K562 (cell line): Measurements from ENCODE around the gene PACRG. TPM values are rescaled to one million over a fixed set of nuclear protein-coding genes. Genes with fewer than 3 reads are reported as not detected.

ENCODE experiments used
- ATAC-seq: fragments of 200-7000 bp; cut with Tn5 transposase; 3 replicates; pipeline ENCODE4 v1.9.1; 2020; ENCODE audit warnings: moderate library complexity
- BruUV-seq: library from RNA; stranded (reverse); fragments of 400-500 nt; replicated peaks from 2 replicates; lab custom pipeline; 2021; lab: Mats Ljungman, UMichigan
- CTCF ChIA-PET: fragments of 300-600 bp; formaldehyde crosslinking; extraction: SDS; loops from one replicate; lab custom pipeline; 2021; ENCODE audit warnings: low intra/inter-chr PET ratio; lab: Yijun Ruan, JAX
- POLR2A ChIA-PET: fragments of 300-600, 350-650 bp; sonication (Branson Sonifier 250); formaldehyde crosslinking; extraction: SDS; loops from one replicate; lab custom pipeline; 2021; ENCODE audit warnings: antibody characterized with exemption, inconsistent platforms; lab: Yijun Ruan, JAX
- DNase-seq, 4 experiments: peaks; one replicate each; pipeline versions ENCODE4 v3.0.0 to v3.0.0-alpha.2; 2011 to 2018; ENCODE audit warnings: low spot score in 3 of 4, mixed read lengths in 3 of 4; ENCODE audit errors: extremely low read depth in 1 of 4
- FAIRE-seq: peaks from 2 replicates; lab custom pipeline; 2011; peaks lifted over from hg19 to GRCh38; lab: Jason Lieb, UNC
- H2AFZ ChIP-seq: 2 replicates; pipeline ENCODE4 v1.6.0; 2011; ENCODE audit warnings: low read depth, low read length, control low read depth, inconsistent platforms
- H3K27ac ChIP-seq: fragments of 200-600 bp; 3 replicates; pipeline ENCODE4 v1.8.0; 2011; ENCODE audit warnings: low read depth, mild to moderate bottlenecking, control low read depth, inconsistent platforms, low read length, moderate library complexity, mixed read lengths; ENCODE audit errors: extremely low read depth
- H3K27me3 ChIP-seq, 2 experiments: fragments of 300-600 bp in 1 of 2; 2 replicates in 1 of 2; 3 replicates in 1 of 2; pipeline versions ENCODE4 v1.6.0 to v1.8.0; 2011; ENCODE audit warnings: inconsistent platforms in 2 of 2, low read length in 2 of 2, mild to moderate bottlenecking in 1 of 2, mixed read lengths in 1 of 2, moderate library complexity in 1 of 2; ENCODE audit not compliant: control insufficient read depth in 2 of 2, insufficient read depth in 2 of 2
- H3K36me3 ChIP-seq: fragments of 300-600 bp; 3 replicates; pipeline ENCODE4 v1.8.0; 2011; ENCODE audit warnings: mild to moderate bottlenecking, low read length, inconsistent platforms; ENCODE audit not compliant: control insufficient read depth, insufficient read depth
- H3K4me1 ChIP-seq, 2 experiments: fragments of 200-600 bp in 1 of 2; replicated peaks in 1 of 2; 2 replicates in 1 of 2; 3 replicates in 1 of 2; pipeline versions ENCODE4 v1.5.1 to v1.8.0; 2011; ENCODE audit warnings: inconsistent platforms in 2 of 2, low read length in 2 of 2, mild to moderate bottlenecking in 1 of 2, mixed read lengths in 1 of 2, moderate library complexity in 1 of 2; ENCODE audit not compliant: control insufficient read depth in 2 of 2, insufficient read depth in 2 of 2
- H3K4me2 ChIP-seq: 2 replicates; pipeline ENCODE4 v1.6.1; 2011; ENCODE audit warnings: low read length, control low read depth, inconsistent platforms, mixed read lengths; ENCODE audit not compliant: insufficient read depth
- H3K4me3 ChIP-seq: fragments of 200-600 bp; sonication (generic), shearing (Covaris generic); 2 replicates; pipeline ENCODE4 v1.5.1; 2016; ENCODE audit warnings: control low read depth, inconsistent platforms
- H3K79me2 ChIP-seq: fragments of 200-600 bp; 3 replicates; pipeline ENCODE4 v1.8.0; 2011; ENCODE audit warnings: low read length, inconsistent platforms; ENCODE audit not compliant: control insufficient read depth, insufficient read depth
- H3K9ac ChIP-seq, 2 experiments: 2 replicates each; pipeline versions ENCODE4 v1.6.0 to v1.6.1; 2011; ENCODE audit warnings: low read depth in 2 of 2, low read length in 2 of 2, control low read depth in 1 of 2, inconsistent platforms in 1 of 2, mild to moderate bottlenecking in 1 of 2, mixed read lengths in 1 of 2; ENCODE audit not compliant: insufficient read depth in 1 of 2
- H3K9me1 ChIP-seq: one replicate; pipeline ENCODE4 v1.6.0; 2011; ENCODE audit warnings: inconsistent platforms, mild to moderate bottlenecking, low read length, moderate library complexity; ENCODE audit not compliant: control insufficient read depth, insufficient read depth
- H3K9me3 ChIP-seq: replicated peaks from 2 replicates; pipeline ENCODE4 v1.5.1; 2011; ENCODE audit warnings: low read depth, low read length, inconsistent platforms; ENCODE audit not compliant: control insufficient read depth, insufficient read depth
- H4K20me1 ChIP-seq: replicated peaks from 2 replicates; pipeline ENCODE4 v1.6.1; 2011; ENCODE audit warnings: low read length, inconsistent platforms, mixed read lengths; ENCODE audit not compliant: control insufficient read depth, insufficient read depth
- BRD9 ChIP-seq: fragments of 450-650 bp; IDR thresholded peaks from 2 replicates; pipeline ENCODE4 v1.6.1; 2018; ENCODE audit warnings: low read depth; ENCODE audit not compliant: partially characterized antibody
- E4F1 ChIP-seq: fragments of 250-450 bp; sonication (Bioruptor Pico); IDR thresholded peaks from 2 replicates; pipeline ENCODE4 v1.5.0; 2021; ENCODE audit warnings: mild to moderate bottlenecking, borderline replicate concordance
- HDAC1 ChIP-seq, 2 experiments: fragments of 450-650 bp; IDR thresholded peaks; 2 replicates each; pipeline ENCODE4 v1.6.1; 2016 to 2017; ENCODE audit warnings: inconsistent platforms in 1 of 2, mild to moderate bottlenecking in 1 of 2, moderate library complexity in 1 of 2
- HEY1 ChIP-seq: fragments of 250-450 bp; sonication (Bioruptor Pico); IDR thresholded peaks from 2 replicates; pipeline ENCODE4 v1.5.0; 2020; ENCODE audit warnings: mild to moderate bottlenecking, moderate library complexity, borderline replicate concordance
- KLF6 ChIP-seq: fragments of 250-450 bp; sonication (Bioruptor Pico); IDR thresholded peaks from 2 replicates; pipeline ENCODE4 v1.4.0; 2020; ENCODE audit warnings: mild to moderate bottlenecking, moderate library complexity, borderline replicate concordance
- MIER1 ChIP-seq: fragments of 450-650 bp; IDR thresholded peaks from 2 replicates; pipeline ENCODE4 v1.6.1; 2016; ENCODE audit warnings: antibody characterized with exemption, mild to moderate bottlenecking, low read depth
- NUFIP1 ChIP-seq: fragments of 450-650 bp; IDR thresholded peaks from 2 replicates; pipeline ENCODE4 v1.6.1; 2018; ENCODE audit not compliant: partially characterized antibody
- RBBP5 ChIP-seq: fragments of 200-600 bp; sonication (generic); IDR thresholded peaks from 2 replicates; pipeline ENCODE4 v1.6.1; 2012; ENCODE audit warnings: borderline replicate concordance, mild to moderate bottlenecking, low read length, control low read depth, inconsistent platforms; ENCODE audit not compliant: insufficient read depth, poor library complexity, severe bottlenecking
- RBM34 ChIP-seq: fragments of 200-400 bp; formaldehyde crosslinking; IDR thresholded peaks from 2 replicates; pipeline ENCODE4 v1.6.1; 2018; ENCODE audit warnings: low read length, borderline replicate concordance; ENCODE audit not compliant: insufficient read depth
- SIN3A ChIP-seq, 2 experiments: fragments of 150-350 bp in 1 of 2; IDR thresholded peaks; 2 replicates each; pipeline ENCODE4 v1.6.1; 2011 to 2016; ENCODE audit warnings: borderline replicate concordance in 2 of 2, low read depth in 2 of 2, low read length in 2 of 2, mild to moderate bottlenecking in 2 of 2, moderate library complexity in 2 of 2; ENCODE audit not compliant: control insufficient read depth in 1 of 2
- SPI1 ChIP-seq: IDR thresholded peaks from 2 replicates; pipeline ENCODE4 v1.6.1; 2011; ENCODE audit warnings: low read depth, low read length, control low read depth, borderline replicate concordance
- SREBF1 ChIP-seq: fragments of 150-350 bp; IDR thresholded peaks from 2 replicates; pipeline ENCODE4 v1.6.1; 2014; ENCODE audit warnings: antibody characterized with exemption, low read depth, low read length, borderline replicate concordance
- TFE3 ChIP-seq: fragments of 450-650 bp; formaldehyde crosslinking; IDR thresholded peaks from 2 replicates; pipeline ENCODE4 v1.4.0; 2020; ENCODE audit warnings: mild to moderate bottlenecking, mixed read lengths
- TGIF2 ChIP-seq: sonication (generic); formaldehyde crosslinking; IDR thresholded peaks from 2 replicates; pipeline ENCODE4 v1.8.1; 2022; ENCODE audit warnings: mild to moderate bottlenecking, missing genetic modification reagents, moderate library complexity
- TRIM24 ChIP-seq, 2 experiments: fragments of 450-650 bp; IDR thresholded peaks; 2 replicates each; pipeline ENCODE4 v1.6.1; 2016
- XRCC4 ChIP-seq: IDR thresholded peaks from one replicate; pipeline ENCODE4 v1.6.1; 2011; ENCODE audit not compliant: insufficient read depth, insufficient read length; ENCODE audit errors: extremely low read depth
- YBX1 ChIP-seq: fragments of 450-650 bp; IDR thresholded peaks from 2 replicates; pipeline ENCODE4 v1.7.1; 2016; ENCODE audit warnings: mild to moderate bottlenecking
- ZKSCAN3 ChIP-seq: fragments of 250-450 bp; sonication (Bioruptor Pico); IDR thresholded peaks from 2 replicates; pipeline ENCODE4 v1.4.0; 2020
- ZNF780A ChIP-seq: fragments of 250-450 bp; sonication (Bioruptor Pico); IDR thresholded peaks from 2 replicates; pipeline ENCODE4 v1.5.0; 2021; ENCODE audit warnings: mild to moderate bottlenecking
- WGBS: fragments of 100-300 bp; shearing (Covaris generic); methylation state at CpG from one replicate; pipeline ENCODE4 v1.1.6; 2016; ENCODE audit warnings: low coverage, mixed read lengths; ENCODE audit not compliant: insufficient coverage; ENCODE audit errors: missing lambda C conversion rate; 5-methylcytosine and 5-hydroxymethylcytosine counted together
- in situ Hi-C: fragments of 300-500 bp; cut with MboI; formaldehyde crosslinking; loops from 4 replicates; pipeline ENCODE4 v1.15.0; 2018; ENCODE audit warnings: inconsistent platforms, mixed read lengths
- intact Hi-C: fragments of 100-400 bp; cut with micrococcal nuclease; formaldehyde crosslinking; loops from 2 replicates; pipeline ENCODE4 v1.14.2; 2022
- polyA plus RNA-seq, 8 experiments: library from polyadenylated mRNA; depleted of rRNA in 4 of 8; stranded (reverse) in 5 of 8; unstranded in 3 of 8; fragments of >200 nt; fragmentation: Nextera tagmentation in 2 of 8; fragmentation: Illumina TruSeq in 1 of 8; extraction: Ambion mirVana in 2 of 8; extraction: Trizol in 1 of 8; gene quantifications; 2 replicates each; pipeline versions ENCODE4 v1.2.1 to v1.2.3, GENCODE V29; 2011 to 2014; ENCODE audit warnings: inconsistent platforms in 1 of 8, missing spikeins in 1 of 8
- total RNA-seq, 7 experiments: library from RNA; depleted of rRNA in 6 of 7; stranded (reverse); fragments of >200 nt in 6 of 7; fragmentation: Illumina TruSeq in 2 of 7; extraction: Trizol in 2 of 7; gene quantifications; 2 replicates each; pipeline versions ENCODE4 v1.2.1 to v1.2.3, GENCODE V29; 2011 to 2021; ENCODE audit warnings: low replicate concordance in 1 of 7

The PACRG gene
- total and polyA plus RNA-seq, 9 of the 15 experiments (the other 6 are each of a cell fraction or from before 2014, with no cell fraction given) = 0.04 TPM; not detected in 8

- no peak for DNase-seq
- in situ Hi-C loops = no loop called here
- Histone ChIP-seq H3K4me1 (no peaks in the 10 kb centered on the region), H3K36me3 (no peaks in the 10 kb centered on the region), H3K4me2 (no peak overlapping the region), H3K9ac (no peak overlapping the region), H3K79me2 (no peaks in the 10 kb centered on the region), H4K20me1 (no peaks in the 10 kb centered on the region), H3K4me3 (no peak overlapping the region), H2AFZ (no peak overlapping the region), H3K9me1 (no peaks in the 10 kb centered on the region), H3K27ac (no peak overlapping the region), H3K9me3 (no peaks in the 10 kb centered on the region), H3K27me3 (peaks cover 45 to 46% of the 10 kb centered on the region in 2 experiments)
- no peak for FAIRE-seq
- 2% methylated on average over 7 of the region's 7 CpGs for whole genome bisulfite sequencing
- ChIA-PET CTCF (no interaction called here), POLR2A (no interaction called here)
- no peak for TF ChIP-seq TRIM24 (IDR thresholded peaks at IDR 0.05)
- no peak for TF ChIP-seq SIN3A (IDR thresholded peaks at IDR 0.05; ENCODE audit: borderline replicate concordance in 2 of 2, control insufficient read depth in 1 of 2, low read depth in 2 of 2, low read length in 2 of 2)
- TF ChIP-seq MIER1 = no peak
- TF ChIP-seq E4F1 = no peak
- TF ChIP-seq ZNF780A = no peak
- TF ChIP-seq RBBP5 = no peak
- TF ChIP-seq HEY1 (CRISPR knock-in tag) = no peak
- no peak for TF ChIP-seq BRD9
- TF ChIP-seq ZKSCAN3 (CRISPR knock-in tag) = no peak
- TF ChIP-seq KLF6 (CRISPR knock-in tag) = no peak
- TF ChIP-seq HDAC1 (IDR thresholded peaks at IDR 0.05) = no peak
- TF ChIP-seq TFE3 (CRISPR knock-in tag) = no peak
- TF ChIP-seq NUFIP1 = no peak
- no peak for TF ChIP-seq XRCC4
- TF ChIP-seq RBM34 = no peak
- no peak for TF ChIP-seq SPI1
- no peak for TF ChIP-seq TGIF2 (CRISPR knock-in tag)
- TF ChIP-seq SREBF1 = no peak
- TF ChIP-seq YBX1 = no peak
- no TSS peak for BruUV-seq
- intact Hi-C loops = no loop called here
- no peak for ATAC-seq
These were observed 595.9 kb downstream of the PACRG start for GRCh38 chr6:163323705-163324104.
